Stimulated activated CD4-positive, alpha-beta T cell treated with anti-CD3 and anti-CD28 coated beads, Interleukin-12 subunit alpha, Interleukin-12 subunit beta, amount 100 ng/mL, for 48 hours (primary cell): ENCODE data around the gene CHRM1.

Source experiments
- DNase-seq, 3 donors: peaks; one replicate each; pipeline ENCODE4 v3.0.0-alpha.2; 2020; ENCODE audit warnings: low read depth in 2 of 3, low spot score in 1 of 3

CHRM1 gene

GRCh38 chr11:62925745-62926679, 4.8 kb upstream of the CHRM1 start:
- no peak for DNase-seq

GRCh38 chr11:62925308-62925707, 4.1 kb upstream of the CHRM1 start:
- no peak for DNase-seq

GRCh38 chr11:62923601-62924411, 2.6 kb upstream of the CHRM1 start:
- DNase-seq, result no peak

GRCh38 chr11:62922653-62923431, 1.7 kb upstream of the CHRM1 start:
- peak in 2 of 3 donors; percentile 32 to 58 for DNase-seq

- DNase-seq, result no peak
Measured at GRCh38 chr11:62922189-62922589, 1.0 kb upstream of the CHRM1 start.

- no peak for DNase-seq
Measured at GRCh38 chr11:62921573-62922188, 518 bp upstream of the CHRM1 start.

- DNase-seq, result no peak
Measured at GRCh38 chr11:62919898-62920640, 1.1 kb downstream of the CHRM1 start.

GRCh38 chr11:62919476-62919875, 1.7 kb downstream of the CHRM1 start:
- DNase-seq, result no peak

- no peak for DNase-seq
Measured at GRCh38 chr11:62918531-62918930, 2.6 kb downstream of the CHRM1 start.

GRCh38 chr11:62917906-62918502, 3.2 kb downstream of the CHRM1 start:
- DNase-seq, result no peak

GRCh38 chr11:62914416-62914815, 6.7 kb downstream of the CHRM1 start:
- DNase-seq, result no peak

GRCh38 chr11:62912268-62912667, 8.9 kb downstream of the CHRM1 start:
- DNase-seq, result no peak

GRCh38 chr11:62911137-62912130, 9.7 kb downstream of the CHRM1 start:
- DNase-seq, result no peak

- no peak for DNase-seq
Measured at GRCh38 chr11:62910141-62910882, 10.9 kb downstream of the CHRM1 start.

- no peak for DNase-seq
Measured at GRCh38 chr11:62909107-62909894, 11.9 kb downstream of the CHRM1 start.

- no peak for DNase-seq
Measured at GRCh38 chr11:62908468-62909072, 12.6 kb downstream of the CHRM1 start.
